ENCODE measurements around the gene EWSR1. TPM values are rescaled to one million over a fixed set of nuclear protein-coding genes. Genes with fewer than 3 reads are reported as not detected.

Gene EWSR1
- total and polyA plus RNA-seq, 2 donors, result 175 to 236 TPM

- 98% methylated on average over 2 of the region's 2 CpGs for WGBS
- Histone ChIP-seq H3K4me1 (ENCODE audit: control insufficient read depth in 2 of 2, insufficient read depth in 2 of 2, low read length in 2 of 2) (peaks cover 13 to 18% of the 10 kb centered on the region in 2 donors), H3K4me3 (ENCODE audit: low read length in 2 of 2) (no peak overlapping the region), H3K27ac (ENCODE audit: low read depth in 1 of 2, low read length in 1 of 2) (no peak overlapping the region), H3K9me3 (ENCODE audit: control insufficient read depth in 2 of 2, insufficient read depth in 1 of 2, low read length in 1 of 2) (no peaks in the 10 kb centered on the region), H3K27me3 (ENCODE audit: control insufficient read depth in 2 of 2, insufficient read depth in 1 of 2, low read length in 1 of 2) (no peaks in the 10 kb centered on the region), H3K36me3 (ENCODE audit: control insufficient read depth in 2 of 2, insufficient read depth in 2 of 2, low read length in 1 of 2) (peaks cover 15 to 74% of the 10 kb centered on the region in 2 donors)
- DNase-seq (ENCODE audit: low read depth in 6 of 9, low spot score in 9 of 9), result no peak
Observed at GRCh38 chr22:29272624-29273023, 4.6 kb downstream of the EWSR1 start.

GRCh38 chr22:29275167-29275566 is 7.1 kb downstream of the EWSR1 start:
- Histone ChIP-seq H3K27ac (ENCODE audit: low read depth in 1 of 2, low read length in 1 of 2) (no peak overlapping the region), H3K27me3 (ENCODE audit: control insufficient read depth in 2 of 2, insufficient read depth in 1 of 2, low read length in 1 of 2) (no peaks in the 10 kb centered on the region), H3K4me3 (ENCODE audit: low read length in 2 of 2) (no peak overlapping the region), H3K36me3 (ENCODE audit: control insufficient read depth in 2 of 2, insufficient read depth in 2 of 2, low read length in 1 of 2) (peaks cover 39 to 92% of the 10 kb centered on the region in 2 donors), H3K4me1 (ENCODE audit: control insufficient read depth in 2 of 2, insufficient read depth in 2 of 2, low read length in 2 of 2) (peaks cover 6 to 14% of the 10 kb centered on the region in 2 donors), H3K9me3 (ENCODE audit: control insufficient read depth in 2 of 2, insufficient read depth in 1 of 2, low read length in 1 of 2) (no peaks in the 10 kb centered on the region)
- 96% methylated on average over 3 of the region's 3 CpGs for whole genome bisulfite sequencing
- DNase-seq (ENCODE audit: low read depth in 6 of 9, low spot score in 9 of 9), result no peak

GRCh38 chr22:29275819-29276565 is 7.9 kb downstream of the EWSR1 start:
- H3K27ac ChIP-seq (ENCODE audit: low read depth in 1 of 2, low read length in 1 of 2), result no peak overlapping the region
- no peaks in the 10 kb centered on the region for H3K27me3 ChIP-seq (ENCODE audit: control insufficient read depth in 2 of 2, insufficient read depth in 1 of 2, low read length in 1 of 2)
- WGBS, result 95% methylated on average over 3 of the region's 3 CpGs
- H3K9me3 ChIP-seq (ENCODE audit: control insufficient read depth in 2 of 2, insufficient read depth in 1 of 2, low read length in 1 of 2), result no peaks in the 10 kb centered on the region
- H3K36me3 ChIP-seq (ENCODE audit: control insufficient read depth in 2 of 2, insufficient read depth in 2 of 2, low read length in 1 of 2), result peaks cover 45 to 89% of the 10 kb centered on the region in 2 donors
- DNase-seq (ENCODE audit: low read depth in 6 of 9, low spot score in 9 of 9), result no peak
- no peak overlapping the region for H3K4me3 ChIP-seq (ENCODE audit: low read length in 2 of 2)
- H3K4me1 ChIP-seq (ENCODE audit: control insufficient read depth in 2 of 2, insufficient read depth in 2 of 2, low read length in 2 of 2), result peaks cover 0 to 7% of the 10 kb centered on the region in 2 donors

- Histone ChIP-seq H3K4me3 (ENCODE audit: low read length in 2 of 2) (no peak overlapping the region), H3K4me1 (ENCODE audit: control insufficient read depth in 2 of 2, insufficient read depth in 2 of 2, low read length in 2 of 2) (no peaks in the 10 kb centered on the region), H3K27ac (ENCODE audit: low read depth in 1 of 2, low read length in 1 of 2) (no peak overlapping the region), H3K9me3 (ENCODE audit: control insufficient read depth in 2 of 2, insufficient read depth in 1 of 2, low read length in 1 of 2) (no peaks in the 10 kb centered on the region), H3K36me3 (ENCODE audit: control insufficient read depth in 2 of 2, insufficient read depth in 2 of 2, low read length in 1 of 2) (peaks cover 59 to 88% of the 10 kb centered on the region in 2 donors), H3K27me3 (ENCODE audit: control insufficient read depth in 2 of 2, insufficient read depth in 1 of 2, low read length in 1 of 2) (no peaks in the 10 kb centered on the region)
- 77% methylated on average over 1 of the region's 1 CpG for WGBS
- no peak for DNase-seq (ENCODE audit: low read depth in 6 of 9, low spot score in 9 of 9)
Observed at GRCh38 chr22:29277927-29278326, 9.9 kb downstream of the EWSR1 start.

- H3K36me3 ChIP-seq (ENCODE audit: control insufficient read depth in 2 of 2, insufficient read depth in 2 of 2, low read length in 1 of 2), result peaks cover 81 to 86% of the 10 kb centered on the region in 2 donors
- H3K9me3 ChIP-seq (ENCODE audit: control insufficient read depth in 2 of 2, insufficient read depth in 1 of 2, low read length in 1 of 2), result no peaks in the 10 kb centered on the region
- H3K4me3 ChIP-seq (ENCODE audit: low read length in 2 of 2), result no peak overlapping the region
- no peak for DNase-seq (ENCODE audit: low read depth in 6 of 9, low spot score in 9 of 9)
- 100% methylated on average over 3 of the region's 3 CpGs for WGBS
- H3K27ac ChIP-seq (ENCODE audit: low read depth in 1 of 2, low read length in 1 of 2), result no peak overlapping the region
- no peaks in the 10 kb centered on the region for H3K4me1 ChIP-seq (ENCODE audit: control insufficient read depth in 2 of 2, insufficient read depth in 2 of 2, low read length in 2 of 2)
- no peaks in the 10 kb centered on the region for H3K27me3 ChIP-seq (ENCODE audit: control insufficient read depth in 2 of 2, insufficient read depth in 1 of 2, low read length in 1 of 2)
Observed at GRCh38 chr22:29284196-29284595, 16.1 kb downstream of the EWSR1 start.

GRCh38 chr22:29288837-29289236 is 20.8 kb downstream of the EWSR1 start:
- Histone ChIP-seq H3K27ac (ENCODE audit: low read depth in 1 of 2, low read length in 1 of 2) (no peak overlapping the region), H3K9me3 (ENCODE audit: control insufficient read depth in 2 of 2, insufficient read depth in 1 of 2, low read length in 1 of 2) (no peaks in the 10 kb centered on the region), H3K4me1 (ENCODE audit: control insufficient read depth in 2 of 2, insufficient read depth in 2 of 2, low read length in 2 of 2) (no peaks in the 10 kb centered on the region), H3K4me3 (ENCODE audit: low read length in 2 of 2) (no peak overlapping the region), H3K36me3 (ENCODE audit: control insufficient read depth in 2 of 2, insufficient read depth in 2 of 2, low read length in 1 of 2) (peaks cover 71 to 93% of the 10 kb centered on the region in 2 donors), H3K27me3 (ENCODE audit: control insufficient read depth in 2 of 2, insufficient read depth in 1 of 2, low read length in 1 of 2) (no peaks in the 10 kb centered on the region)
- no peak for DNase-seq (ENCODE audit: low read depth in 6 of 9, low spot score in 9 of 9)
- 86% methylated on average over 2 of the region's 2 CpGs for WGBS

- no peak overlapping the region for H3K4me3 ChIP-seq (ENCODE audit: low read length in 2 of 2)
- 92% methylated on average over 5 of the region's 5 CpGs for WGBS
- no peaks in the 10 kb centered on the region for H3K27me3 ChIP-seq (ENCODE audit: control insufficient read depth in 2 of 2, insufficient read depth in 1 of 2, low read length in 1 of 2)
- H3K4me1 ChIP-seq (ENCODE audit: control insufficient read depth in 2 of 2, insufficient read depth in 2 of 2, low read length in 2 of 2), result no peaks in the 10 kb centered on the region
- H3K36me3 ChIP-seq (ENCODE audit: control insufficient read depth in 2 of 2, insufficient read depth in 2 of 2, low read length in 1 of 2), result peaks cover 74 to 93% of the 10 kb centered on the region in 2 donors
- no peak for DNase-seq (ENCODE audit: low read depth in 6 of 9, low spot score in 9 of 9)
- H3K27ac ChIP-seq (ENCODE audit: low read depth in 1 of 2, low read length in 1 of 2), result no peak overlapping the region
- H3K9me3 ChIP-seq (ENCODE audit: control insufficient read depth in 2 of 2, insufficient read depth in 1 of 2, low read length in 1 of 2), result no peaks in the 10 kb centered on the region
Observed at GRCh38 chr22:29290061-29290460, 22.0 kb downstream of the EWSR1 start.

GRCh38 chr22:29291215-29291614 is 23.1 kb downstream of the EWSR1 start:
- WGBS, result 96% methylated on average over 7 of the region's 7 CpGs
- no peaks in the 10 kb centered on the region for H3K9me3 ChIP-seq (ENCODE audit: control insufficient read depth in 2 of 2, insufficient read depth in 1 of 2, low read length in 1 of 2)
- no peak overlapping the region for H3K27ac ChIP-seq (ENCODE audit: low read depth in 1 of 2, low read length in 1 of 2)
- peaks cover 73 to 94% of the 10 kb centered on the region in 2 donors for H3K36me3 ChIP-seq (ENCODE audit: control insufficient read depth in 2 of 2, insufficient read depth in 2 of 2, low read length in 1 of 2)
- H3K4me1 ChIP-seq (ENCODE audit: control insufficient read depth in 2 of 2, insufficient read depth in 2 of 2, low read length in 2 of 2), result no peaks in the 10 kb centered on the region
- no peak for DNase-seq (ENCODE audit: low read depth in 6 of 9, low spot score in 9 of 9)
- no peak overlapping the region for H3K4me3 ChIP-seq (ENCODE audit: low read length in 2 of 2)
- H3K27me3 ChIP-seq (ENCODE audit: control insufficient read depth in 2 of 2, insufficient read depth in 1 of 2, low read length in 1 of 2), result no peaks in the 10 kb centered on the region

GRCh38 chr22:29292379-29292778 is 24.3 kb downstream of the EWSR1 start:
- Histone ChIP-seq H3K27ac (ENCODE audit: low read depth in 1 of 2, low read length in 1 of 2) (no peak overlapping the region), H3K4me1 (ENCODE audit: control insufficient read depth in 2 of 2, insufficient read depth in 2 of 2, low read length in 2 of 2) (no peaks in the 10 kb centered on the region), H3K36me3 (ENCODE audit: control insufficient read depth in 2 of 2, insufficient read depth in 2 of 2, low read length in 1 of 2) (peaks cover 74 to 96% of the 10 kb centered on the region in 2 donors), H3K4me3 (ENCODE audit: low read length in 2 of 2) (no peak overlapping the region), H3K27me3 (ENCODE audit: control insufficient read depth in 2 of 2, insufficient read depth in 1 of 2, low read length in 1 of 2) (no peaks in the 10 kb centered on the region), H3K9me3 (ENCODE audit: control insufficient read depth in 2 of 2, insufficient read depth in 1 of 2, low read length in 1 of 2) (no peaks in the 10 kb centered on the region)
- DNase-seq (ENCODE audit: low read depth in 6 of 9, low spot score in 9 of 9), result no peak

Data from thymus (tissue), 11 donors.